Sigmoid colon (tissue), 4 donors: ENCODE results near the gene MYOF.

Experiments used
- CTCF ChIP-seq, 4 experiments: fragments of 450-650 bp in 3 of 4; fragments of 200-600 bp in 1 of 4; IDR thresholded peaks; one replicate each; pipeline ENCODE4 v1.5.1; 2016 to 2019; ENCODE audit warnings: antibody characterized with exemption in 4 of 4, mild to moderate bottlenecking in 3 of 4, moderate library complexity in 2 of 4
- EP300 ChIP-seq, 4 donors: sonication (generic); formaldehyde crosslinking; IDR thresholded peaks; one replicate each; pipeline ENCODE4 v1.6.1; 2017; ENCODE audit warnings: antibody characterized with exemption in 4 of 4
- POLR2A ChIP-seq, 2 donors: fragments of 450-650 bp; IDR thresholded peaks; one replicate each; pipeline ENCODE4 v1.6.1; 2016; ENCODE audit warnings: antibody characterized with exemption in 2 of 2, mild to moderate bottlenecking in 2 of 2, moderate library complexity in 2 of 2
- POLR2AphosphoS5 ChIP-seq, 4 donors: sonication (generic); formaldehyde crosslinking; IDR thresholded peaks; one replicate each; pipeline ENCODE4 v1.6.1; 2017; ENCODE audit warnings: antibody characterized with exemption in 4 of 4

GRCh38 chr10:93468461-93469213 is 13.5 kb downstream of the MYOF start:
- TF ChIP-seq CTCF (IDR thresholded peaks at IDR 0.05) (no peak), POLR2AphosphoS5 (IDR thresholded peaks at IDR 0.05) (no peak), POLR2A (IDR thresholded peaks at IDR 0.05) (no peak), EP300 (IDR thresholded peaks at IDR 0.05) (no peak)
